B cell (primary cell): ENCODE results near the gene PROB1. TPM values are rescaled to one million over a fixed set of nuclear protein-coding genes. Genes with fewer than 3 reads are reported as not detected.

Experiments
- ATAC-seq: fragments of 200-7000 bp; cut with Tn5 transposase; one replicate; pipeline ENCODE4 v1.10.0; 2021; ENCODE audit warnings: low read depth, mild to moderate bottlenecking, moderate number of reproducible peaks, moderate library complexity
- CTCF ChIA-PET: fragments of 350-600 bp; sonication (Branson Sonifier 250); formaldehyde crosslinking; loops from one replicate; lab custom pipeline; 2021; ENCODE audit warnings: antibody characterized with exemption, inconsistent platforms; lab: Charles Lee
- POLR2A ChIA-PET: fragments of 350-600 bp; sonication (Branson Sonifier 250); formaldehyde crosslinking; loops from one replicate; lab custom pipeline; 2021; ENCODE audit warnings: antibody characterized with exemption; lab: Charles Lee
- DNase-seq: peaks from one replicate; pipeline ENCODE4 v3.0.0; 2013
- H2AFZ ChIP-seq: 2 replicates; pipeline ENCODE4 v1.6.1; 2012; ENCODE audit warnings: mild to moderate bottlenecking, low read depth, low read length; ENCODE audit not compliant: insufficient read depth, poor library complexity, severe bottlenecking
- H3K27ac ChIP-seq, 2 donors: 1 replicate in 1 of 2; 2 replicates in 1 of 2; pipeline ENCODE4 v1.5.1; 2012 to 2013; ENCODE audit warnings: low read length in 2 of 2, mild to moderate bottlenecking in 2 of 2, moderate library complexity in 1 of 2
- H3K27me3 ChIP-seq, 4 experiments: fragments of 200-600 bp in 1 of 4; sonication (generic) in 1 of 4; replicated peaks in 1 of 4; 1 replicate in 2 of 4; 2 replicates in 2 of 4; pipeline versions ENCODE4 v1.6.1 to v1.7.0; 2013 to 2016; ENCODE audit warnings: low read length in 3 of 4, mild to moderate bottlenecking in 2 of 4, mixed read lengths in 1 of 4, moderate library complexity in 1 of 4; ENCODE audit not compliant: insufficient read depth in 4 of 4, control insufficient read depth in 3 of 4; ENCODE audit errors: control extremely low read depth in 1 of 4
- H3K36me3 ChIP-seq, 2 experiments: replicated peaks in 1 of 2; 1 replicate in 1 of 2; 2 replicates in 1 of 2; pipeline versions ENCODE4 v1.6.1 to v1.7.1; 2013; ENCODE audit warnings: low read length in 1 of 2; ENCODE audit not compliant: insufficient read depth in 2 of 2, control insufficient read depth in 1 of 2; ENCODE audit errors: control extremely low read depth in 1 of 2, extremely low read depth in 1 of 2
- H3K4me1 ChIP-seq, 2 donors: fragments of 200-600 bp in 1 of 2; sonication (generic) in 1 of 2; 1 replicate in 1 of 2; 2 replicates in 1 of 2; pipeline versions ENCODE4 v1.5.1 to v1.6.1; 2013 to 2017; ENCODE audit warnings: low read length in 2 of 2; ENCODE audit not compliant: control insufficient read depth in 2 of 2, insufficient read depth in 2 of 2
- H3K4me2 ChIP-seq: replicated peaks from 2 replicates; pipeline ENCODE3; 2012; ENCODE audit warnings: mild to moderate bottlenecking, low read depth, low read length; ENCODE audit not compliant: poor library complexity, severe bottlenecking
- H3K4me3 ChIP-seq, 5 experiments: fragments of 200-600 bp in 1 of 5; sonication (generic) in 1 of 5; 1 replicate in 3 of 5; 2 replicates in 2 of 5; pipeline versions ENCODE4 v1.5.1 to v1.7.0; 2011 to 2016; ENCODE audit warnings: low read length in 4 of 5, mild to moderate bottlenecking in 4 of 5, low read depth in 2 of 5, control low read depth in 1 of 5, moderate library complexity in 1 of 5; ENCODE audit not compliant: insufficient read depth in 1 of 5; ENCODE audit errors: control extremely low read depth in 1 of 5, extremely low read depth in 1 of 5
- H3K79me2 ChIP-seq: fragments of 200-600 bp; sonication (generic); one replicate; pipeline ENCODE4 v1.6.0; 2016; ENCODE audit warnings: low read length; ENCODE audit not compliant: control insufficient read depth, insufficient read depth
- H3K9ac ChIP-seq: fragments of 200-600 bp; sonication (generic); 2 replicates; pipeline ENCODE4 v1.6.1; 2017; ENCODE audit warnings: mild to moderate bottlenecking, low read length, moderate library complexity
- H3K9me3 ChIP-seq, 3 donors: one replicate each; pipeline versions ENCODE4 v1.6.1 to v1.7.1; 2013; ENCODE audit warnings: low read length in 2 of 3; ENCODE audit not compliant: control insufficient read depth in 2 of 3, insufficient read depth in 1 of 3; ENCODE audit errors: control extremely low read depth in 1 of 3
- H4K20me1 ChIP-seq: 2 replicates; pipeline ENCODE4 v1.6.0; 2012; ENCODE audit warnings: mild to moderate bottlenecking, low read length; ENCODE audit not compliant: insufficient read depth, control insufficient read depth, poor library complexity, severe bottlenecking
- H3K27ac Mint-ChIP-seq: one replicate; pipeline ENCODE4 v1.8.0; 2021; ENCODE audit warnings: mixed read lengths
- H3K27me3 Mint-ChIP-seq: one replicate; pipeline ENCODE4 v1.8.0; 2021; ENCODE audit warnings: mixed read lengths
- H3K4me1 Mint-ChIP-seq: one replicate; pipeline ENCODE4 v1.8.0; 2021; ENCODE audit warnings: mixed read lengths
- H3K4me3 Mint-ChIP-seq: one replicate; pipeline ENCODE4 v1.8.0; 2021; ENCODE audit warnings: mixed read lengths
- H3K9me3 Mint-ChIP-seq: one replicate; pipeline ENCODE4 v1.8.0; 2022; ENCODE audit warnings: mixed read lengths; ENCODE audit not compliant: insufficient read depth
- CTCF ChIP-seq: fragments of 200-600 bp; IDR thresholded peaks from one replicate; pipeline ENCODE4 v1.8.0; 2022; ENCODE audit warnings: antibody characterized with exemption, mild to moderate bottlenecking
- EZH2 ChIP-seq: IDR thresholded peaks from 2 replicates; pipeline ENCODE4 v1.6.1; 2012; ENCODE audit warnings: borderline replicate concordance, low read depth, mild to moderate bottlenecking, moderate library complexity, low read length; ENCODE audit not compliant: insufficient read depth, poor library complexity, severe bottlenecking
- WGBS: methylation state at CpG from one replicate; pipeline ENCODE4 v1.1.5; 2013; ENCODE audit warnings: missing lambda C conversion rate; ENCODE audit not compliant: insufficient coverage; 5-methylcytosine and 5-hydroxymethylcytosine counted together
- intact Hi-C: fragments of 100-400 bp; cut with micrococcal nuclease; formaldehyde crosslinking; loops from one replicate; pipeline ENCODE4 v1.10.0; 2022
- polyA plus RNA-seq: library from polyadenylated mRNA; depleted of rRNA; stranded (reverse); fragments of >200 nt; gene quantifications from 2 replicates; pipeline ENCODE4 v1.2.3, GENCODE V29; 2012
- total RNA-seq, 2 donors: library from RNA; stranded (reverse); fragments of 120-200 nt in 1 of 2; gene quantifications; 1 replicate in 1 of 2; 2 replicates in 1 of 2; pipeline versions ENCODE4 v1.2.3 to v1.2.4, GENCODE V29; 2013 to 2022

The PROB1 gene
- total and polyA plus RNA-seq, 2 donors (not counting 1 experiment from before 2014, with no cell fraction given): 1.2 to 3.7 TPM

DNA sequence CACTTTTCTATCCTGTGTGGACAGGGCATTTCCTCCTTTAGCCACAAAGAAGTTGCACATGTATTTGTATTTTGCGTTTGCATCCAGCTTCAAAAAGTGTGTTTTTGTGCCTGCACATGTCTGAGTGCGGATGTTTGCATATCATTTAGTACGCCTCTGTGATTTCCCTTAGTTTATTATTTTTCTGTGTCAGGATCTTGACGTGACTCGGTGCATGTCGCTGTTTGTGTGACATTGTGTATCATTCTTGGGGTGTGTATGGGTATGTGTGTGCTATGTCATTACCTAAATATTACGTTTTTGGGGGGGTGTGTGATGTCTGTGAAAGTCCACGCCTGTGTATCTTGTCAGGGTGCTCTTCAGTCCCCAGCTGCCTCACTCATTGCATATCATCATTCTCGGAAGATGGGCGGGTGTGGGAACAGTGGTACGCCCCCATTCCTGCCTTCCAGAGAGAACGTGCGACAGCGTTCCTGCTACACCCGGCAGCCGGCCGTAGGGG, 53.7 kb downstream of the PROB1 start:
- CTCF ChIA-PET: interaction anchor here (0.8 to 2.7 kb wide), 17 partner anchors 8 to 142 kb away, joined by 3 to 39 read pairs (median 6); partner anchors contain the start of genes MATR3, MZB1, PROB1 and SPATA24
- H3K36me3 ChIP-seq: peaks cover 2 to 6% of the 10 kb centered on the region in 2 experiments
- WGBS: 2% methylated on average over 16 of the region's 17 CpGs
- H2AFZ ChIP-seq: peak overlapping the region; percentile 61
- ATAC-seq (no peak), DNase-seq (no peak)
- Mint-ChIP-seq H3K4me3 (peak overlapping the region; percentile 100), H3K4me1 (peaks cover 45% of the 10 kb centered on the region), H3K27ac (peak overlapping the region; percentile 100), H3K9me3 (no peaks in the 10 kb centered on the region), H3K27me3 (no peaks in the 10 kb centered on the region)
- H3K4me1 ChIP-seq: peaks cover 28 to 29% of the 10 kb centered on the region in 2 donors
- H3K79me2 ChIP-seq: peaks cover 52% of the 10 kb centered on the region
- no peaks in the 10 kb centered on the region for H3K9me3 ChIP-seq
- TF ChIP-seq EZH2: no peak
- no peak for TF ChIP-seq CTCF
- no peaks in the 10 kb centered on the region for H3K27me3 ChIP-seq
- peak overlapping the region; percentile 63 to 99 (median 98) for H3K4me3 ChIP-seq
- peaks cover 43% of the 10 kb centered on the region for H4K20me1 ChIP-seq
- H3K27ac ChIP-seq: peak overlapping the region in 1 of 2 donors; percentile 91
- H3K4me2 ChIP-seq: peak overlapping the region; percentile 79
- intact Hi-C loops: loop anchor here (1.0 to 10.0 kb wide), 5 partner anchors 48 to 174 kb away; partner anchors contain the start of genes MATR3 and SPATA24
- POLR2A ChIA-PET: interaction anchor here (0.5 to 3.0 kb wide), 10 partner anchors 9 to 798 kb away, joined by 3 to 70 read pairs (median 4); partner anchors contain the start of genes DNAJC18, ETF1, MATR3 and MZB1
- H3K9ac ChIP-seq: peak overlapping the region; percentile 94

Other genes starting within 250 kb of the PROB1 start
- gene SIL1, start 196.7 kb downstream of the PROB1 start, total RNA-seq: 17.9 and 19.8 TPM in 2 replicates
- gene SIL1, start 196.7 kb downstream of the PROB1 start, polyA plus RNA-seq: 13.7 and 16.9 TPM in 2 replicates
- 243 and 271 TPM in 2 replicates for gene MATR3, start 101.4 kb downstream of the PROB1 start, total RNA-seq
- 76.7 and 179 TPM in 2 replicates for gene MATR3, start 101.4 kb downstream of the PROB1 start, polyA plus RNA-seq
- gene PAIP2, start 53.2 kb downstream of the PROB1 start, total RNA-seq: 109 and 121 TPM in 2 replicates
- gene PAIP2, start 53.2 kb downstream of the PROB1 start, polyA plus RNA-seq: 38.5 and 99.0 TPM in 2 replicates
- gene SLC23A1, start 11.8 kb downstream of the PROB1 start, total RNA-seq: 5.8 and 6.4 TPM in 2 replicates
- gene SLC23A1, start 11.8 kb downstream of the PROB1 start, polyA plus RNA-seq: 9.6 and 12.3 TPM in 2 replicates
- gene MZB1, start 5.2 kb downstream of the PROB1 start, total RNA-seq: 71.8 and 72.2 TPM in 2 replicates
- gene MZB1, start 5.2 kb downstream of the PROB1 start, polyA plus RNA-seq: 306 and 375 TPM in 2 replicates
- 6.4 and 8.2 TPM in 2 replicates for gene SPATA24, start 9.0 kb upstream of the PROB1 start, total RNA-seq
- 2.0 and 4.6 TPM in 2 replicates for gene SPATA24, start 9.0 kb upstream of the PROB1 start, polyA plus RNA-seq
- 13.6 and 16.5 TPM in 2 replicates for gene DNAJC18, start 44.4 kb upstream of the PROB1 start, total RNA-seq
- gene DNAJC18, start 44.4 kb upstream of the PROB1 start, polyA plus RNA-seq: 2.0 and 2.1 TPM in 2 replicates
- gene ECSCR, start 67.6 kb upstream of the PROB1 start, total RNA-seq: not detected in 2 replicates
- not detected in 2 replicates for gene ECSCR, start 67.6 kb upstream of the PROB1 start, polyA plus RNA-seq
- gene SMIM33, start 75.9 kb upstream of the PROB1 start, total RNA-seq: not detected in 2 replicates
- not detected in 2 replicates for gene SMIM33, start 75.9 kb upstream of the PROB1 start, polyA plus RNA-seq
- gene STING1, start 87.7 kb upstream of the PROB1 start, total RNA-seq: 0.29 and 1.1 TPM in 2 replicates
- gene STING1, start 87.7 kb upstream of the PROB1 start, polyA plus RNA-seq: 2.8 and 5.3 TPM in 2 replicates
- 168 and 183 TPM in 2 replicates for gene UBE2D2, start 166.2 kb upstream of the PROB1 start, total RNA-seq
- 64.3 and 83.4 TPM in 2 replicates for gene UBE2D2, start 166.2 kb upstream of the PROB1 start, polyA plus RNA-seq